RKO (cell line): Measurements from ENCODE around the gene FAM3A.

ENCODE experiments used
- DNase-seq: peaks from one replicate; pipeline ENCODE4 v3.0.0-alpha.2; 2016; ENCODE audit warnings: low spot score

FAM3A gene

GRCh38 chrX:154534526-154535322, 18.7 kb upstream of the FAM3A start:
- peak; percentile 87 for DNase-seq

GRCh38 chrX:154532690-154533089, 16.7 kb upstream of the FAM3A start:
- DNase-seq: no peak

DNA sequence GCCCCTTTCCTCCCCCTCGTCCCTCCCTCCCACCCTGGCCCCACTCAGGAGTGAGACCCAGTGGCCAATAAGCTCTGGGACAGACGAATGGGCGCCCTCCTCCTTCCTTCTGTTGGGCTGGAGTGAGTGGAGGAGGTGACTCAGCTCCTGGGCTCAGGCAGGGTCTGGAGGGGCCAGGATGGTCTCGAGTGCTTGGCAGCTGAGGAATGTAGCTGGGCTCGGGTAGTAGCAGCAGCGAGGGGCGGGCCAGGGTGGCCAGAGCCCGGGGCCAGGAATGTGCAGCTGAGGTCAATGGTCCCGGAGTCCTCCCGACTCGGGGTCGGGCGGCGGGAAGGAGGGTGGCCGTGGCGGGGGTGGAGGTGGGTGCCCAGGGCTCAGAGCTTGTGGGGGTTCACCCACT, 15.6 kb upstream of the FAM3A start:
- no peak for DNase-seq

DNA sequence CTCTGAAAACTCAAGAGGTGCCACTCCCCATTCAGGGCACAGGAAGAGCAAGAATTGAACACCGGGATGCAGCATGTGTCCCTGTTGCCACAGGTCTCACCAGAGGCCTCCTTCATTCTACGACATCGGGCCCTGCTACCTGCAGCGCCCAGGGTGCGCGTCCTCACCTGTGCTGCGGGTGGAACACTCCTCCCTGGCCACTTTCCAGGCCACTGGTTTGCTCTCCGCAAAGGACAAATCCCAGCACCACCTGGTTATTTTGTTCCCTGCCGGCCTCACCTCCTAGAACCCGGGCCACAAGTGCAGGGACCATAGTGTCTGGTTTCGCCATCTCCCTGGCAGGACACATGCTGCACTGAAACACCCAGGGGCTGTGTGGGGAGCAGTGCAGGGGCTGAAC, 14.3 kb upstream of the FAM3A start:
- no peak for DNase-seq

DNA sequence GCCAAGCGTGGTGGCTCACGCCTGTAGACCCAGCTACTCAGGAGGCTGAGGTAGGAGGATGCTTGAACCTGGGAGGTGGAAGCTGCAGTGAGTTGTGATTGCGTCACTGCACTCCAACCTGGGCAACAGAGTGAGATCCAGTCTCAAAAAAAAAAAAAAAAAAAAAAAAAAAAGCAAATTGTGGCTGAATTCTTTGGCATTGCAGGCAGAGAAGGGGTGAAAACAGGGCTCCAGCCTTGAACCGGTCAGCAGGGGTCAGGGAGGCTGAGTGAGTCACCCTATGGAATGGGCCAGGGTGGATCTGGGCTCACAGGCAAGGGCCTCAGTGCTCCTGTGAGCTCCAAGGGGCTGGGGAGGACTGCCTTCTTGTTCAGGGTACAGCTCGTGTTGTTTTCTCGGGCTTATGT, 13.2 kb upstream of the FAM3A start:
- no peak for DNase-seq

DNA sequence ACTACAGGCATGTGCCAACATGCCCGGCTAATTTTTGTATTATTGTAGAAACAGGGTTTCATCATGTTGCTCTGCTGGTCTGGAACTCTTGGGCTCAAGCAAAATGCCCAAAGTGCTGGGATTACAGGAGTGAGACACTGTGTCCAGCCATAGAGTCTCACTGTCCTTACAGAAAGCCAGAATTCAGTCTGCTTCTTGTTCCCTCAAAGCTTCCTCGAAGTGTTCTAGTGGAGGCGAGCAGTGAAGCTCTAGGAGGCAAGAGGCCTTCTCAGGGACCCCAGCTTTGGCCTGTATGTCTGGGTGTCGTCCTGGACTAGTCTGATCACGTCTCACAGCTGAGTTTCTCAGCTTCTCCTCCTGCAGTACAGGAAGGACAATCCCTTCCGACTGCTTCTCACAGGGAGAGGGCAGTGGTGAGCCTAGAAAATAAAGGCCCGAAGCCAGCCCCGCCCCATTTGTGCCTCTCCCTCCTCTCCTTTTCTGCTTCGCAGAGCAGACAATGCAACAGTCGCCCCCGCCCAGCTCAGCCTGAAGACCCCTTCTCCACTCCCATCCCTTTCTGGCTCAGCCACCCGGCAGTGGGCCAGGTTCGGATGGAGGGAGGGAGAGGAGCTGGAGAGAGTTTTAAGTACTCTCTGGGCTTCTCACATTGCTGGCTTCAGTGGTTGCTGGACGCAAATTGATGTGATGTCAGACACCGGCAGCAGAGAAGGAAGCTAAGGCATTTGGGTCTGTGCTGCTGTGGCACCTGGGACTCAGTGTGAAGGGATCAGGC, 11.1 kb upstream of the FAM3A start:
- DNase-seq: peak; percentile 82

- DNase-seq: no peak
These were observed 9.8 kb upstream of the FAM3A start for GRCh38 chrX:154525606-154526490.

DNA sequence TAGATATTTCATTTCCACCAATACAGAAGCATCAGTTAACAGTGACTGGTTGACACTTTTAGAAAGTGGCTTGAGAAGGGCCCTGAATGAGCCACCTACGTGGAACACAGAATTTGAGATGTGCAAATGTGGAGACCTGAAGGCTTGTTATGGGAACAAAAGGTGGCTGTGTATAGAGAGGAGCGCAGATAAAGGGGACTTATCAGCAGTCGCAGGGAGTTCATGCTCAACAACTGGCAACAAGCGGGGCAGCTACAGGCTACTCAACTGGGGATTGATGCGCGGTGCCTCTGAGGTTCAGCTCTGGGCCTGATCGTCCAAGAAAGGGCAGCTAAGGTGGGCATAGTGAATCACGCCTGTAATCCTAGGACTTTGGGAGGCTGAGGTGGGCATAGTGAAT, 3.4 kb upstream of the FAM3A start:
- DNase-seq: no peak

GRCh38 chrX:154517101-154517781, 1.2 kb upstream of the FAM3A start:
- DNase-seq: no peak

DNA sequence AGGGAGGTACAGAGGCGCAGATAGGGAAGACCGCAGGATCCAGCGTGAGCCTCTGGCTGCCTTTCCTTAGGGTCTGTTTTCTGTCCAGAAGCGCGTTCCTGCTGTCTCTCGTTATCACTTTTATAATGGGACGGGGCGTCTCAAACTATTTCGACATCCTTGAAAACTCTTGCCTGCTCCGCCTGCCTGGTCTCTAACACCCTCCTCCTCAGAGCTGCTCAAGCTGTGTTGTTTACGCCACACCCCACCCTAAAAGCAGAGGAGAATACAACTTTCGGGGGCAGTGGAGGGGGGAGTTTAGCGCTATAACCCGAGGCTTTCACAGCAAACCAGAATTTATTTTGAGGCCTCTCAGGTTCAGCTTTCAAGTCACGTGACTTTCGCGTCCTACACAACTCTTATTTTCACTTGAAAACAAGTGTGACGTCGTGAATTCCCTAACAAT, 646 bp upstream of the FAM3A start:
- no peak for DNase-seq

- no peak for DNase-seq
These were observed 704 bp downstream of the FAM3A start for GRCh38 chrX:154515090-154515965.

DNA sequence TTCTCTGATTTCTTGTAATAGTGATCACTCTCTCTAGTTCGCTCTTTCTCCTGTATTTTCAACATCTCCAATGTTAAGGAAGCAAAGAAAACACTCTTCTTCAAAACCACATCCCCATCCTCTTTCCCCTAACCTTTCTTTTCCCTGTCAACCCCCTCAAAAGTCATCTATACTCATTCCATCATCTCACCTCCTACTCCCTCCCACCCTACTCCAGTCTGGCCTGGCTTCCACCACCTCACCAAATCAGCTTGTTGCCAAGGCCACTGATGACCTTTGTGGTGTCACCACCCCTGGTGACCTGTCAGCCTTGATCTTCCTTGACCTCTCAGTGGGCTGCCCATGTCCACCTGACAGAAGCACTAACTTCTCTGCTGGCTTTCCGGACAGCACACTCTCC, 2.3 kb downstream of the FAM3A start:
- no peak for DNase-seq

DNA sequence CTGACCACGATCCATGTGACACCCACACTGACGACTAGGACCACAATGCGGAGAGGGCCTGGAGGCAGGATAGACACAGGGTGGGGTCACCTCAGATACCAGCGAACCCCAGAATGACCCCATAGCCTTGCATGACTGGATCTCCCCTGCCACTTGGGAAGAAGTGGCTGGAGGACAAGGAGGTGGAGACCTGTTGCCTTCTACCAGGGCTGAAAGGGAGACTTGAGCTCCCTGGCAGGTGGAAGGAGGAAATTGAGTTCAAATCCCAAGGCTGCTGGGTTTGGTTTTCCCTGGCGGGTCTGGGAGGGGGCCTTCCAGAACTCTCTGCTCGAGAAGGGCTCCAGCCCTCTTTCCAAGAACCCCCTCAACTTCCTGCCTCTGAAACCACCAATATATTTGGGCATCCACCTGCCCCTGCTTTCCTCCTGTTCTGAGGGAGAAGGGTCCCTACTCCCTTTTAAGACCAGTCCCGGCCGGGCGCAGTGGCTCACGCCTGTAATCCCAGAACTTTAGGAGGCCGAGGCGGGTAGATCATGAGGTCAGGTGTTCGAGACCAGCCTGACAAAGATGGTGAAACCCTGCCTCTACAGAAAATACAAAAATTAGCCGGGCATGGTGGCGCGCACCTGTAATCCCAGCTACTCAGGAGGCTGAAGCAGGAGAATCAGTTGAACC, 3.0 kb downstream of the FAM3A start:
- DNase-seq: no peak

- DNase-seq: no peak
These were observed 4.3 kb downstream of the FAM3A start for GRCh38 chrX:154511761-154512160.

DNA sequence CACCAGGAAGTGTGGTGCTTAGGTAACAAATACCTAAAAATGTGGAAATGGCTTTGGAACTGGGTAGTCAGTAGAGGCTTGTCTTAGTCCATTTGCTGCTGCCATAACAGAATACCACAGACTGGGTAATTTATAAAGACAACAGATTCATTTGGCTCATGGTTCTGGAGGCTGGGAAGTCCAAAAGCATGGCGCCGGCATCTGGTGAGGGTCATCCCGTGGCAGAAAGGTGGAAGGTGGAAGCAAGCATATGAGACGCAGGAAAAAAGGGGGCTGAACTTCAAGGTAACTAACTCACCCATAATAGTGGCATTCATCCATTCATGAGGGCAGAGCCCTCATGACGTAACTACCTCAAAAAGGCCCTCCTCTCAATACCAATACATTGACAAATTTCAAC, 6.6 kb downstream of the FAM3A start:
- no peak for DNase-seq

GRCh38 chrX:154508384-154508745, 7.7 kb downstream of the FAM3A start:
- no peak for DNase-seq

DNA sequence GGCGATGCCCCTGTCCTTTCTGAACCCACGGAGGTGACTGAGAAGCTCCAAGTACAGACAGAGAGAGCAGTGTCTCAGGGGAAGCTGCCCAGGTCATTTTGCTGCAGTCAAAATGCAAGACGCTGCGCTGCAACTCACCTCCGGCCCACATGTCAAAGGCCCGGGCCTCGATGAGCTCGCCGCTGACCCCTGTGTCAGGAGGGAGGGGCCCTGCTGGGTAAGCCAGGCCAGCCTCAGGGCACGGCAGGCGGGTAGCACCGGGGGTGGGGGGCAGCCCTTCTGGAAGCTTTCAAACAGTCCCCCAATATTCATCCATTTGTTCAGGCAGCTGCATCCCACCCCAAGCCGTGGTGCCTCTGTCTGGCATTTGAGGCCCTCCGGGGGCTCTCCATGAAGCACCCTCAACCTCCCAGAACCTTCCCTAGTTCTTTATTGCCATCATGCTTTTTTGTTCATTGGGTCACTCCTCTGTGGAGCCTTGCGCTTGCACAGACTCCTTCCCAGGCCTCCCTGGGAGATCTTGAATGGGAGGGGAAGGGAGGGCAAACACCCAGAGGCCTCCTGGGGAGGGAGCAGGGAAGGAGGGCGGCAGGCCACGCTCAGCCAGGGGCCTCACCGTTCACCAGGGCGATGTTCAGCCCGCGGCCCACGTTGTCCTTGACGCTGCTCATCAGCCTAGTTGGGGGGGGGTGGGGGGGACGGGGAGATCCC, 8.2 kb downstream of the FAM3A start:
- no peak for DNase-seq

GRCh38 chrX:154506483-154507332, 9.3 kb downstream of the FAM3A start:
- DNase-seq: no peak

DNA sequence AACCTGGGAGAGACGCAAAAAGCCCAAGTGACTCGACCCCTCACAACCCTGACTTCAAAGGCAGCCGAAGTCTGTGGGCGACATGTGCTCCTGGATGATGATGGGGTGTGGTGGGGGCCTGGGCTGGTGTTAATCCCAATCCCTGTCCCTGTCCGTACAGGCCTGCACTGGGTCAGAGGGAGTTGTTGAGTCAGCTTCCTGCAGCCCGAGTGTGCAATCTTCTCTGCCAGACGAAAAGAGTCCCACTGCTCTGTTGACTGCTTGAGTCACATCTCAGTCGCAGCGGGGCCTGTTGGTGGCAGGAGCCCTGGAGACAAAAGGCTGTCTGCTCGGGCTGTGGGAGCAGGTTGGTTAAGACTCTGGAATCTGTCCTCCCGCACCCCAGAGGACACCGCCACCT, 10.3 kb downstream of the FAM3A start:
- no peak for DNase-seq
